Sigmoid colon (tissue), 7 donors: Measurements from ENCODE around the gene EIF2S3. TPM values are rescaled to one million over a fixed set of nuclear protein-coding genes. Genes with fewer than 3 reads are reported as not detected.

Experiments used
- DNase-seq: peaks from one replicate; pipeline ENCODE4 v3.0.0-alpha.2; 2019
- H3K27ac ChIP-seq, 4 donors: fragments of 200-600 bp; sonication (generic); one replicate each; pipeline ENCODE4 v1.5.1; 2016 to 2019; ENCODE audit warnings: mild to moderate bottlenecking in 1 of 4
- H3K27me3 ChIP-seq, 3 donors: fragments of 200-600 bp; sonication (generic); one replicate each; pipeline ENCODE4 v1.5.1; 2019; ENCODE audit warnings: mild to moderate bottlenecking in 1 of 3
- H3K36me3 ChIP-seq, 4 donors: fragments of 200-600 bp; sonication (generic); one replicate each; pipeline ENCODE4 v1.5.1; 2016 to 2019
- H3K4me1 ChIP-seq, 4 donors: fragments of 200-600 bp; sonication (generic); one replicate each; pipeline ENCODE4 v1.5.1; 2017 to 2019
- H3K4me3 ChIP-seq, 4 donors: fragments of 200-600 bp; sonication (generic); one replicate each; pipeline ENCODE4 v1.5.1; 2017 to 2019; ENCODE audit warnings: mild to moderate bottlenecking in 2 of 4, moderate library complexity in 1 of 4
- H3K9me3 ChIP-seq, 4 donors: fragments of 200-600 bp in 3 of 4; sonication (generic) in 3 of 4; one replicate each; pipeline versions ENCODE4 v1.5.1 to v1.6.1; 2013 to 2019
- CTCF ChIP-seq, 4 experiments: fragments of 450-650 bp in 3 of 4; fragments of 200-600 bp in 1 of 4; IDR thresholded peaks; one replicate each; pipeline ENCODE4 v1.5.1; 2016 to 2019; ENCODE audit warnings: antibody characterized with exemption in 4 of 4, mild to moderate bottlenecking in 3 of 4, moderate library complexity in 2 of 4
- EP300 ChIP-seq, 4 donors: sonication (generic); formaldehyde crosslinking; IDR thresholded peaks; one replicate each; pipeline ENCODE4 v1.6.1; 2017; ENCODE audit warnings: antibody characterized with exemption in 4 of 4
- POLR2A ChIP-seq, 2 donors: fragments of 450-650 bp; IDR thresholded peaks; one replicate each; pipeline ENCODE4 v1.6.1; 2016; ENCODE audit warnings: antibody characterized with exemption in 2 of 2, mild to moderate bottlenecking in 2 of 2, moderate library complexity in 2 of 2
- POLR2AphosphoS5 ChIP-seq, 4 donors: sonication (generic); formaldehyde crosslinking; IDR thresholded peaks; one replicate each; pipeline ENCODE4 v1.6.1; 2017; ENCODE audit warnings: antibody characterized with exemption in 4 of 4
- WGBS, 2 donors: extraction: QIAGEN DNeasy Blood & Tissue Kit; methylation state at CpG; one replicate each; pipeline ENCODE4 v1.1.7; 2013; 5-methylcytosine and 5-hydroxymethylcytosine counted together
- intact Hi-C: fragments of 100-400 bp; cut with DNase I; formaldehyde crosslinking; loops from one replicate; pipeline ENCODE4 v1.15.1; 2023
- polyA plus RNA-seq, 3 donors: library from polyadenylated mRNA; stranded (reverse); fragments of 200-250 nt; gene quantifications; one replicate each; pipeline ENCODE4 v1.2.3, GENCODE V29; 2013
- total RNA-seq, 4 donors: library from RNA; depleted of rRNA; stranded (reverse); fragments of >200 nt; gene quantifications; one replicate each; pipeline ENCODE4 v1.1.0, GENCODE V29; 2016
- donor health status: healthy with polysubstance abuse.
- donor health status: Bipolar disorder and iron deficiency.
- donor health status: healthy.

Gene EIF2S3
- total and polyA plus RNA-seq, 7 donors, result 73.5 to 222 (median 134) TPM

- DNase-seq, result no peak
These were observed 40.3 kb upstream of the EIF2S3 start for GRCh38 chrX:24014388-24015018.

GRCh38 chrX:24017674-24018073 lies 37.1 kb upstream of the EIF2S3 start:
- no peak for DNase-seq
- Histone ChIP-seq H3K36me3 (no peaks in the 10 kb centered on the region), H3K27ac (no peak overlapping the region), H3K9me3 (no peaks in the 10 kb centered on the region), H3K27me3 (no peaks in the 10 kb centered on the region), H3K4me1 (peaks cover 0 to 13% (median 6%) of the 10 kb centered on the region in 4 donors), H3K4me3 (no peak overlapping the region)
- intact Hi-C loops, result loop anchor here (10.0 kb wide), 1 partner anchor 63 kb away; no protein-coding TSS in a partner anchor
- TF ChIP-seq CTCF (IDR thresholded peaks at IDR 0.05), result no peak
- TF ChIP-seq POLR2A (IDR thresholded peaks at IDR 0.05), result no peak
- no peak for TF ChIP-seq EP300 (IDR thresholded peaks at IDR 0.05)
- no peak for TF ChIP-seq POLR2AphosphoS5 (IDR thresholded peaks at IDR 0.05)
- WGBS, 2 donors, result 96 to 97% methylated on average over 9 of the region's 9 CpGs

More at GRCh38 chrX:24014388-24015018, 40.3 kb upstream of the EIF2S3 start:
- TF ChIP-seq EP300 (IDR thresholded peaks at IDR 0.05) (no peak), POLR2AphosphoS5 (IDR thresholded peaks at IDR 0.05) (no peak), POLR2A (IDR thresholded peaks at IDR 0.05) (no peak), CTCF (IDR thresholded peaks at IDR 0.05) (no peak)
- peaks cover 0 to 1% (median 0%) of the 10 kb centered on the region in 4 donors for H3K4me1 ChIP-seq
- 46 to 69% methylated on average over 5 of the region's 5 CpGs for WGBS, 2 donors
- H3K27ac ChIP-seq, result peak overlapping the region in 3 of 4 donors; percentile 8 to 45 (median 8)
- H3K9me3 ChIP-seq, result no peaks in the 10 kb centered on the region
- H3K27me3 ChIP-seq, result no peaks in the 10 kb centered on the region
- H3K36me3 ChIP-seq, result no peaks in the 10 kb centered on the region
- intact Hi-C loops, result loop anchor here (10.0 kb wide), 1 partner anchor 60 kb away; no protein-coding TSS in a partner anchor
- no peak overlapping the region for H3K4me3 ChIP-seq

- H3K36me3 ChIP-seq, result no peaks in the 10 kb centered on the region
- intact Hi-C loops, result loop anchor here (10.0 kb wide), 1 partner anchor 64 kb away; no protein-coding TSS in a partner anchor
- peaks cover 0 to 13% (median 6%) of the 10 kb centered on the region in 4 donors for H3K4me1 ChIP-seq
- peak overlapping the region in 3 of 4 donors; percentile 25 to 58 (median 57) for H3K27ac ChIP-seq
- H3K27me3 ChIP-seq, result no peaks in the 10 kb centered on the region
- no peaks in the 10 kb centered on the region for H3K9me3 ChIP-seq
- no peak for DNase-seq
- H3K4me3 ChIP-seq, result no peak overlapping the region
- TF ChIP-seq POLR2A (IDR thresholded peaks at IDR 0.05) (no peak), CTCF (IDR thresholded peaks at IDR 0.05) (no peak), EP300 (IDR thresholded peaks at IDR 0.05) (no peak), POLR2AphosphoS5 (IDR thresholded peaks at IDR 0.05) (no peak)
- WGBS, 2 donors, result 75 to 80% methylated on average over 4 of the region's 4 CpGs
These were observed 35.9 kb upstream of the EIF2S3 start for GRCh38 chrX:24018809-24019208.

- Histone ChIP-seq H3K9me3 (no peaks in the 10 kb centered on the region), H3K4me3 (no peak overlapping the region), H3K4me1 (peaks cover 0 to 13% (median 6%) of the 10 kb centered on the region in 4 donors), H3K27me3 (no peaks in the 10 kb centered on the region), H3K36me3 (no peaks in the 10 kb centered on the region), H3K27ac (peak overlapping the region; percentile 21 to 58 (median 41))
- intact Hi-C loops, result loop anchor here (10.0 kb wide), 1 partner anchor 65 kb away; no protein-coding TSS in a partner anchor
- DNase-seq, result no peak
- 76 to 90% methylated on average over 7 of the region's 7 CpGs for WGBS, 2 donors
- TF ChIP-seq POLR2AphosphoS5 (IDR thresholded peaks at IDR 0.05) (no peak), EP300 (IDR thresholded peaks at IDR 0.05) (no peak), POLR2A (IDR thresholded peaks at IDR 0.05) (no peak), CTCF (IDR thresholded peaks at IDR 0.05) (no peak)
These were observed 35.3 kb upstream of the EIF2S3 start for GRCh38 chrX:24019448-24019847.
